Stomach smooth muscle (tissue), 2 donors: ENCODE measurements around the gene PARD6G.

Experiments used
- H3K27ac ChIP-seq: one replicate; pipeline ENCODE4 v1.7.0; 2013; ENCODE audit warnings: mild to moderate bottlenecking, low read length, inconsistent platforms
- H3K27me3 ChIP-seq, 2 donors: one replicate each; pipeline ENCODE4 v1.7.0; 2013; ENCODE audit warnings: low read length in 2 of 2; ENCODE audit not compliant: insufficient read depth in 2 of 2, control insufficient read depth in 1 of 2
- H3K36me3 ChIP-seq, 2 donors: one replicate each; pipeline ENCODE4 v1.7.0; 2013; ENCODE audit warnings: low read length in 2 of 2; ENCODE audit not compliant: control insufficient read depth in 2 of 2, insufficient read depth in 2 of 2
- H3K4me1 ChIP-seq: one replicate; pipeline ENCODE4 v1.7.0; 2013; ENCODE audit warnings: low read length; ENCODE audit not compliant: control insufficient read depth, insufficient read depth
- H3K4me3 ChIP-seq, 2 donors: one replicate each; pipeline ENCODE4 v1.7.0; 2013; ENCODE audit warnings: low read length in 2 of 2
- H3K9ac ChIP-seq, 2 donors: one replicate each; pipeline ENCODE4 v1.7.0; 2013; ENCODE audit warnings: low read length in 2 of 2, mild to moderate bottlenecking in 1 of 2
- H3K9me3 ChIP-seq, 2 donors: one replicate each; pipeline ENCODE4 v1.7.0; 2013; ENCODE audit warnings: low read length in 2 of 2; ENCODE audit not compliant: control insufficient read depth in 2 of 2
- donor health status: healthy.
- donor health status: Pancreatic carcinoma.

The PARD6G gene

DNA sequence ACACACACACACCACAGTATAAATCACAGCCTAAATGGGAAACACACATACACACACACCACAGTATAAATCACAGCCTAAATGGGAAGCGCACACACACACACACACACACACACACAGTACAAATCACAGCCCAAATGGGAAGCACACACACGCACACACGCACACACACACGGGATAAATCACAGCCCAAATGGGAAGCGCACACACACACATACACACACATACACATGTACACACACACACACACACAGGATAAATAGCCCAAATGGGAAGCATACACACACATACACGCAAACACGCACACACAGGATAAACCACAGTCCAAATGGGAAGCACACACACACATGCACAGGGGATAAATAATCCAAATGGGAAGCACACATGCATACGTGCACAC, 70.2 kb downstream of the PARD6G start:
- peaks cover 3% of the 10 kb centered on the region for H3K4me1 ChIP-seq
- H3K27me3 ChIP-seq = no peaks in the 10 kb centered on the region
- H3K4me3 ChIP-seq = no peak overlapping the region
- no peaks in the 10 kb centered on the region for H3K36me3 ChIP-seq
- H3K9ac ChIP-seq = no peak overlapping the region
- no peak overlapping the region for H3K27ac ChIP-seq
- H3K9me3 ChIP-seq = no peaks in the 10 kb centered on the region

DNA sequence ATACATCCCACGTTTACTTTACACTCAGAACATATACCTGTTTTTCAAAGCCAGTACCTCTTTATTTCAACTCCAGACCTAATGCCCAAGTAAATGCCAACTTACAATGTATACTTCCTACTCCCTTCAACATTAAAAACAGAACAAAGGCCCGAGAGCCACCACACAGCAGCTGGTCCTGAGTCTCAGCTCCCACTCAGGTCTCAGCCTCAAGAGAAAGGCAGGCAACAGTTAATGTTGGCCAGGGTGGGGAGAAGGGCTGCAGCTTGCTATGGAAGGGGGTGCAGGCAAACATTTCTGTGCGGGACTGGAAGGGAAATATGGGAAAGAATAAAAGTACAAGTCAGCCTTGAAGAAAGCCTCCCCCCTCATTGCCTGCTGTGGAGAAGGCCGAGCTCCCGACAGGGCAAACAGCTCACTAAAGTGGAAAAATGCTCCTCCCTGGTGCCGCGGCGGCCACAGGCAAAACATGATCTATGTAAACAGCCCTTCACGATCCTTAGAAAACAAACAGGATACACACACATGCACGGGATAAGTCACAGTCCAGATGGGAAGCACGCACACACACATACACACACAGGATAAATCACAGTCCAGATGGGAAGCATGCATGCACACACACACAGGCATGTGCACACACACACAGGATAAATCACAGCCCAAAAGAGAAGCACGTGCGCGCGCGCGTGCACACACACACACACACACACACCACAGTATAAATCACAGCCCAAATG, 70.8 kb downstream of the PARD6G start:
- no peak overlapping the region for H3K27ac ChIP-seq

DNA sequence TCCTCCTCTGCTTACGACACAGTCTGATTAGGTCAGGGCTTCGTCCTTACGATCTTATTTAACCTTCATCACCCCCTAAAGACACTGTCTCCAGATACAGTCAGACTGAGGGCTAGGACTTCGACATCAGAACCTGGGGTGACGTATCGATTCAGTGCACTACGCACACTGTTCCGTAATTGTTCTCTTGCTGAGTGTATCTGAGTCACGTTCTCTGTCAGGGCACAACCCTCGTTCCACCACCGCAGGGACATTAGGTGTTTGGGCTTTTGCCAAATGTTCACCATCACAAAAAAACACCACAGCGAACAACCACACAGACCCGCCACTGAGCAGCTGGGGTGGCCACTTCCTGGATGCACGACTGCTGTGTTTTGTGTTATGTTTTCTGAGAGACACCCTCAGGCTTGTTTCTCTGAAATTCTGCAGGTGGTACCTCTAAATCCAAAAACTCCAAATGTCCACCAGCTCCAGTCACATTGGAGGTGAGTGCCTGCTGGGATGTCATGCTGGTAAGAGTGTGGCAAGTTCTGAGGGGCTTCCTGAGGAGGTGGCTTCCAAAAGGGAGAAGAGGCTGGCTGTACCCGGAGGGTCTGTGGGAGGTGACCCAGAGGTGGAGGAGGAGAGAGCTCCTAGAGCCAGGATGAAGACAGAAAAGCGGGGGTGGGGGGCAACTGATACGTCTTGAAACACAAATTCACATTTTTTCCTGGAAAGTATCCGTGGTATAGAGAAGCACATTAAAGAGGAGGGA, 71.7 kb downstream of the PARD6G start:
- peaks cover 7% of the 10 kb centered on the region for H3K4me1 ChIP-seq
- no peak overlapping the region for H3K9ac ChIP-seq
- H3K4me3 ChIP-seq = no peak overlapping the region
- H3K36me3 ChIP-seq = no peaks in the 10 kb centered on the region
- H3K9me3 ChIP-seq = no peaks in the 10 kb centered on the region
- no peak overlapping the region for H3K27ac ChIP-seq
- no peaks in the 10 kb centered on the region for H3K27me3 ChIP-seq

More for the DNA sequence above, 70.8 kb downstream of the PARD6G start:
- Histone ChIP-seq H3K9ac (no peak overlapping the region), H3K9me3 (no peaks in the 10 kb centered on the region), H3K27me3 (no peaks in the 10 kb centered on the region), H3K4me3 (peak overlapping the region; percentile 15 to 21), H3K4me1 (peaks cover 3% of the 10 kb centered on the region), H3K36me3 (no peaks in the 10 kb centered on the region)

DNA sequence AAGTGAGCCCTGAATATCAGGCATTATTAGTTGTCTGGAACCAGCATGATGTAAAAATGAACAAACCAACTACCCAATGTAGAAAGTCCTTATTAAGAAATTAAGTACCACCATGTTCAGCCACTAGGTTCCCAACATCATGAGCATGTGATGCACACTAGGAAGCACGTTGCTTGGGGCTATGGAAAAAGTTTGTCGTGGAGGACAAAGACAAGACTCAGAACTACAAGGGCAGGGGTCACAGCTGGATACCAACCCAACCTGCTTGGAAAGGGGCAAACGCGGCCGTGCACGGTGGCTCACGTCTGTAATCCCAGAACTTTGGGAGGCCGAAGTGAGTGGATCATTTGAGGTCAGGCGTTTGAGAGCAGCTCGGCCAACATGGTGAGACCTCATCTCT, 74.3 kb downstream of the PARD6G start:
- H3K27me3 ChIP-seq = no peaks in the 10 kb centered on the region
- H3K4me1 ChIP-seq = peaks cover 7% of the 10 kb centered on the region
- H3K9ac ChIP-seq = no peak overlapping the region
- H3K9me3 ChIP-seq = no peaks in the 10 kb centered on the region
- no peak overlapping the region for H3K27ac ChIP-seq
- H3K36me3 ChIP-seq = no peaks in the 10 kb centered on the region
- no peak overlapping the region for H3K4me3 ChIP-seq

DNA sequence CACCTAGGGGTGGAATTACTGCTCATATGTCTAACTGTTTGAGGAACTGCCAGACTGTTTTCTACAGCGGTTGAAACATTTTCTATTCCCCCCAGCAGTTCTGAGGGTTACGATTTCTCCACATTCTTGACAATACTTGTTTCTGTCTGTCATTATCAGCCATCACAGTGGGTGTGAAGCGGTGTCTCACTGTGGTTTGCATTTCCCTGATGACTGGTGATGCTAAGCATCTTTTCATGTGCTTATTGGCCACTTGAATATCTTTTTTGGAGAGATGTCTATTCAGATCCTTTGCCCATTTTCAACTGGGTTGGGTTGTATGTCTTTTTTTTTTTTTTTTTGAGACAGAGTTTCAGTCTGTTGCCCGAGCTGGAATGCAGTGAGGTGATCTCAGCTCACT, 75.3 kb downstream of the PARD6G start:
- H3K9me3 ChIP-seq = no peaks in the 10 kb centered on the region
- no peaks in the 10 kb centered on the region for H3K36me3 ChIP-seq
- H3K27me3 ChIP-seq = no peaks in the 10 kb centered on the region
- H3K4me3 ChIP-seq = no peak overlapping the region
- H3K27ac ChIP-seq = no peak overlapping the region
- peaks cover 7% of the 10 kb centered on the region for H3K4me1 ChIP-seq
- H3K9ac ChIP-seq = no peak overlapping the region

DNA sequence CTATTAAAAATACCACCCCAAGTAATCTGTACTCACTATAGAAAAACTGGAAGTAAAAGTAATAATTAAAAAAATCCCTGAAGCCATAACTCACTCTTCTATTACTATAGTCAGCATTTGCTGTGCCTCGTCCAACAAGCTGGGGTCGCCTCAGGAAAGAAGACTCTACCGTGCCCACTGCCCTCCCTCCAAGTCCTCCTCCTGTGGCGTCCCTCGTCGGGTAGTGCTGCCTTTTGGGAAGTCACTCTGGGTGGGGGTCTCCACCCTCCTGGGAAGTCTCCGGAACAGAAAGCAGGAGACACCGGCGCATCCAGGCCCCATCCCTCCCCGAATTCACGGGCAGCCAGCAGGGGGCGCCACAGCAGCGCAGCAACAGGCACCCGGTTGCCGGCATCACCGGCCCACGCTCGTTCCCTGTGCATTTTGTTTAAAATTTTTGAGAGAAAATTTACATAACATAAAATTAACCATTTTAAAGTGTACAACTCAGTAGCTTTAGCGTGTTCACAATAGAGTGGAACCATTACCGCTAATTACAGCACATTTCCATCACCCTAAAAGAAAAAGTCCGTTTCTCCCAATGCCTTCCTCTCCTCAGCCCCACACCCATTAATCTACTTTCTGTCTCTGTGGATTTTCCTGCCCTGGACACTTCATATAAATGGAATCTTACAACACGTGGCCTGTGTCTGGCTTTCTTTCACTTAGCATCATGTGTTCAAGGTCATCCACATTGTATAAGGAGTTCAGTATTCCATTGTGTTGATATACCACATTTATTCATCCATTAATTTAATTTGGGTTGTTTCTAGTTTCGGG, 76.1 kb downstream of the PARD6G start:
- Histone ChIP-seq H3K36me3 (no peaks in the 10 kb centered on the region), H3K9me3 (no peaks in the 10 kb centered on the region), H3K4me3 (peak overlapping the region; percentile 56 to 72), H3K27ac (no peak overlapping the region), H3K9ac (peak overlapping the region; percentile 57 to 72), H3K27me3 (no peaks in the 10 kb centered on the region), H3K4me1 (peaks cover 4% of the 10 kb centered on the region)

DNA sequence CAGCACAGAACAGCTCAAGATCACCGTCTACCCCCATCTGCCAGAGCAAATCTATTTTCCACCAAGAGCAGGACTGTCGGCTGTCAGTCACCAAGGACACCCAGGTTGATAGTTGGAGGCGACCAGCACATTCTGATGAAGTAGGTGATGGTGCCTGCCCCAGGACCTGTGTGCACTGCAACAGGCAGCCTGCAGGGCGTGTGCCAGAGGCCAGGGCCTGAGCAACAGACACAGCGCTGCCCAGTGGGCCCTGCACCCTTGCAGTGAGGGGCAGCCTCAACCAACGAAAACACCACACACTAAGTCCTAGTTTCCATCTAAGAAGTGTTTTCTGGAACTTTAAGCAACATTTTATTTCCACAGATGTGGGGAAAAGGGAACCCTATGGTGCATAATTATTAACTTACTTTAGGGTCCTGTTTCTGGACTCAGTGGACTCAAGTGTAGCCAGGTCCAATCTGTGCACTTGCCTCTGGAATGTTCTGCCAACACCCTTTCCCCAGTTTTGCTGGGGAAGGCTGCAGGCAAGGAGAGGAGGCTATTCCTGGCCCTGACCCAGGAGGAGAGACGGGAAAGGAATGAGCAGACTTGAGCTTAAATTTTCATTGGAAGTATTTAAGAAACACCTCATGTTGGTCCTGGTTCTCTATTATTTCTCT, 76.8 kb downstream of the PARD6G start:
- Histone ChIP-seq H3K9ac (no peak overlapping the region), H3K9me3 (no peaks in the 10 kb centered on the region), H3K27ac (no peak overlapping the region), H3K36me3 (no peaks in the 10 kb centered on the region), H3K4me1 (peaks cover 4% of the 10 kb centered on the region), H3K4me3 (peak overlapping the region; percentile 56 to 72), H3K27me3 (no peaks in the 10 kb centered on the region)

DNA sequence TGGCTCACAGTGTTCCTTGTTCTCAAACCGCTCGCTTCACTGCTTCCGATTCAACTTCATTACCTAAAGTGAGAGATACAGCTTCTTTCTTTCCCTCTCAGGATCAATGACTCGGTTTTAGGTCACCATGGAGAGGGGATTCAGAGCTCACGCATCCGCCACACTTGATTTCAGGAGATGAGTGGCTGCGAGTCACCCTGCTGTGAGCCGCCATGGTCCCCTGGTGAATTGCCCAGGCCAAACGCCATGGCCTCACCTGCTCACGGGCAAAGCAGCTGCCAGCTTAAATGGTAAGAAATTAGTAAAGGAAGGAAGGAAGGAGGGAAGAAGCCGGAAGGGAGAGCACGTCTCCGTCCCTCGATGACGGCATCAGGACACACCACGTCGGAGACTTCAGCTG, 77.7 kb downstream of the PARD6G start:
- Histone ChIP-seq H3K36me3 (no peaks in the 10 kb centered on the region), H3K9ac (no peak overlapping the region), H3K27me3 (no peaks in the 10 kb centered on the region), H3K9me3 (no peaks in the 10 kb centered on the region), H3K4me1 (peaks cover 4% of the 10 kb centered on the region), H3K4me3 (no peak overlapping the region), H3K27ac (no peak overlapping the region)

DNA sequence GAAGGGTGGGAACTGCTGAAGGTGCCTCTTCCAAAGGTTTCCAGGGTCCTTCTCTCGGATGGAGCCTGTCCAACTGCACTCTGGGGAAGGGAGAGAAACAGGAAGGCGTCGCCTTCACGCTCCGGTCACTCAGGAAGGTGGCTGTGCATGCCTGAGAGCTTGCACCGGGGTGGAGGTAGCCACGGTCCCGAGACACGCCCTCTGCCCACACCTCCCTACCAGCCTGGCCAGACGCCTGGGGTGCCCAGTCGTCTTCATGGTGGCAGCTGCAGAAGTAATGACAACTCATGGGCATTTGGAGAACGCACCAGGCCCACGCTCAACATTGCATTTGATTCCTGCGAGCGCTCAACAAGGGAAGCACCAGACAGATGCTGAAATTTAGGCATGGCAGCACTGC, 78.3 kb downstream of the PARD6G start:
- peaks cover 4% of the 10 kb centered on the region for H3K4me1 ChIP-seq
- no peaks in the 10 kb centered on the region for H3K9me3 ChIP-seq
- H3K27me3 ChIP-seq = no peaks in the 10 kb centered on the region
- no peak overlapping the region for H3K4me3 ChIP-seq
- no peak overlapping the region for H3K27ac ChIP-seq
- H3K36me3 ChIP-seq = no peaks in the 10 kb centered on the region
- H3K9ac ChIP-seq = no peak overlapping the region

DNA sequence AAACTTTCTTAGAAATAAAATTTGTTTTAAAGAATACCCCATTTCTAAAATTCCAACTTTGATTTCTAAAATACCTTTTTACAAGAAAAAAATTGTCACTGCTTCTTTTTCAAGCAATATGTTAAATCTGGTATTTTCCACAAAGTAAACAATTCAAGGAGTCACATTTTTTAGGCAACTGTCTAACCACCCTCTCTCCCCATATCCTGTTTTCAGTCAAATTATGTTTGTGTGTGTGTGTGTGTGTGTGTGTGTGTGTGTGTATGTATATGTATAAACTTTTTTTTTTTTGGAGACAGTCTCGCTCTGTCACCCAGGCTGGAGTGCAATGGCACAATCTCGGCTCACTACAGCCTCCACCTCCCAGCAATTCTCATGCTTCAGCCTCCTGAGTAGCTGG, 79.0 kb downstream of the PARD6G start:
- Histone ChIP-seq H3K27ac (no peak overlapping the region), H3K27me3 (no peaks in the 10 kb centered on the region)

More for the DNA sequence above, 79.0 kb downstream of the PARD6G start:
- H3K4me1 ChIP-seq = peaks cover 4% of the 10 kb centered on the region
- H3K36me3 ChIP-seq = no peaks in the 10 kb centered on the region
- H3K9me3 ChIP-seq = no peaks in the 10 kb centered on the region
- no peak overlapping the region for H3K4me3 ChIP-seq
- H3K9ac ChIP-seq = no peak overlapping the region
